ENCODE measurements around the gene KLHL5.
"Not testable (repeated sequence)": the region's sequence is repeated elsewhere in the genome, so short reads cannot be mapped to it uniquely, and the experiment has no call there.

The KLHL5 gene

GRCh38 chr4:39062094-39062769 lies at the start of gene KLHL5:
Gene KLHL5 (plus strand): TSS chr4:39062232. CDS start chr4:39062653, 421 bp downstream.
- no peak for DNase-seq

GRCh38 chr4:39014028-39014427 lies 48.0 kb upstream of the KLHL5 start:
- DNase-seq: no peak

GRCh38 chr4:39020130-39020529 lies 41.9 kb upstream of the KLHL5 start:
- no peak for DNase-seq

GRCh38 chr4:39021631-39022030 lies 40.4 kb upstream of the KLHL5 start:
- DNase-seq: no peak

- DNase-seq: no peak
Measured at GRCh38 chr4:39022241-39022640, 39.8 kb upstream of the KLHL5 start.

GRCh38 chr4:39023059-39023458 lies 39.0 kb upstream of the KLHL5 start:
- no peak for DNase-seq

GRCh38 chr4:39024311-39024865 lies 37.6 kb upstream of the KLHL5 start:
- DNase-seq: no peak

- no peak for DNase-seq
Measured at GRCh38 chr4:39025552-39026085, 36.4 kb upstream of the KLHL5 start.

GRCh38 chr4:39026096-39026495 lies 35.9 kb upstream of the KLHL5 start:
- DNase-seq: no peak

- DNase-seq: no peak
Measured at GRCh38 chr4:39029752-39030694, 32.0 kb upstream of the KLHL5 start.

- no peak for DNase-seq
Measured at GRCh38 chr4:39030725-39031124, 31.3 kb upstream of the KLHL5 start.

GRCh38 chr4:39031590-39032020 lies 30.4 kb upstream of the KLHL5 start:
- not testable (repeated sequence) for DNase-seq

- peak in 1 of 3 experiments; percentile 7 for DNase-seq
Measured at GRCh38 chr4:39032218-39033085, 29.6 kb upstream of the KLHL5 start, which contains the start of gene TMEM156. Gene TMEM156 (minus strand): TSS chr4:39032409. CDS start chr4:39032313, 96 bp downstream.

GRCh38 chr4:39036172-39036571 lies 25.9 kb upstream of the KLHL5 start:
- no peak for DNase-seq

- DNase-seq: no peak
Measured at GRCh38 chr4:39037491-39037825, 24.6 kb upstream of the KLHL5 start.

- no peak for DNase-seq
Measured at GRCh38 chr4:39037941-39038340, 24.1 kb upstream of the KLHL5 start.

GRCh38 chr4:39039108-39039507 lies 22.9 kb upstream of the KLHL5 start:
- DNase-seq: no peak

- DNase-seq: no peak
Measured at GRCh38 chr4:39042366-39042765, 19.7 kb upstream of the KLHL5 start.

GRCh38 chr4:39043058-39043860 lies 18.8 kb upstream of the KLHL5 start:
- DNase-seq: no peak

GRCh38 chr4:39043861-39044363 lies 18.1 kb upstream of the KLHL5 start:
- DNase-seq: peak in 2 of 3 experiments; percentile 31 to 68

GRCh38 chr4:39044364-39044955 lies 17.6 kb upstream of the KLHL5 start:
- peak; percentile 61 to 87 (median 86) for DNase-seq
